Measurements from ENCODE around the gene CORO2A.
"Not testable (repeated sequence)": the region's sequence is repeated elsewhere in the genome, so short reads cannot be mapped to it uniquely, and the experiment has no call there.

The CORO2A gene

GRCh38 chr9:98189412-98189811 is 3.0 kb downstream of the CORO2A start:
- DNase-seq, result no peak

GRCh38 chr9:98187926-98188325 is 4.5 kb downstream of the CORO2A start:
- no peak for DNase-seq

DNA sequence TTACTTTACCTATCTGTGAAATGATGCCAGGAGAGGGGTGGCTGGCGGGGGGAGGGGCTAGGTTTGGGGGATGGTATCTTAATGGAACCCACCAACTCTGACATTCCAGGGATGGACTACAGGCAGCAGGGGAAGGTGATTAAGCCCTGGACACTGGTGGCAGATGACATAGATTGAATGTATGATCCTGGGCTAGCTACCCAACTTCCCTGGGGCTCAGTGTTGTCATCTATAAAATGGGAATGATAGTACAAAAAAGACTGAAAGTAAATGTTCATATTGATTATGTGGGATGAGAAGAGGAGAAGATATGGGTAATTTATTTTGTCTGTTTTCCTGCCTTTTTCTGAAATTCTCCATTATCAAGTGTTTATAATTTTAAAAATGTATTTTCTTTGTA is 6.2 kb downstream of the CORO2A start:
- DNase-seq, result no peak

DNA sequence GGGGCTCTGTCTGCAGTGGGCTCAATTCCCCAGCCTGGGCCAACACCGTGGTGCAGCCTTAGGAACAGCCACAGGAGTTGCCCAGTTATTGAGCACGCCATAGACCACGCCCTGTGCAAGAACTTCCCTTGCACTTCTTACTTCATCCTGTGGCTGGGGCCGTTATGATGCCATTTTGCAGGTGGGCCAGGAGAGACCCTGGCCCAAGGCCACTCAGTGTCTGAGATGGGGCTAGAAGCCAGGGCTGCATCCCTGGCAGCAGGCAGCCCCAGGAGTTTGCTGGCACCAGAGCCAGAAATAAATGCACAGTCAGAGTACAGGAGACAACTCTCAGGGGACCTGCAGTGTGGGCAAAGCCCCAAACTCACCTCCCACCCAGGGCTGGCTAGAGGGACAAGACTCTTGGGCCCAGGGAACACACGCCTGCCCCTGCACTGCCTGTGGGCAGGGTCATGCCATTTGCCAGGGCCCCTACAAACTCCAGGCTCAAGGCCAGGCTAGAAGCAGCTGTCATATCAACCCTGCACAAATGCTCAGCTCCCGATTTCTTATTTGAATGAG is 6.7 kb downstream of the CORO2A start:
- no peak for DNase-seq

GRCh38 chr9:98185021-98185567 is 7.3 kb downstream of the CORO2A start:
- DNase-seq, result no peak

- no peak for DNase-seq
Measured at GRCh38 chr9:98184326-98184725, 8.1 kb downstream of the CORO2A start.

DNA sequence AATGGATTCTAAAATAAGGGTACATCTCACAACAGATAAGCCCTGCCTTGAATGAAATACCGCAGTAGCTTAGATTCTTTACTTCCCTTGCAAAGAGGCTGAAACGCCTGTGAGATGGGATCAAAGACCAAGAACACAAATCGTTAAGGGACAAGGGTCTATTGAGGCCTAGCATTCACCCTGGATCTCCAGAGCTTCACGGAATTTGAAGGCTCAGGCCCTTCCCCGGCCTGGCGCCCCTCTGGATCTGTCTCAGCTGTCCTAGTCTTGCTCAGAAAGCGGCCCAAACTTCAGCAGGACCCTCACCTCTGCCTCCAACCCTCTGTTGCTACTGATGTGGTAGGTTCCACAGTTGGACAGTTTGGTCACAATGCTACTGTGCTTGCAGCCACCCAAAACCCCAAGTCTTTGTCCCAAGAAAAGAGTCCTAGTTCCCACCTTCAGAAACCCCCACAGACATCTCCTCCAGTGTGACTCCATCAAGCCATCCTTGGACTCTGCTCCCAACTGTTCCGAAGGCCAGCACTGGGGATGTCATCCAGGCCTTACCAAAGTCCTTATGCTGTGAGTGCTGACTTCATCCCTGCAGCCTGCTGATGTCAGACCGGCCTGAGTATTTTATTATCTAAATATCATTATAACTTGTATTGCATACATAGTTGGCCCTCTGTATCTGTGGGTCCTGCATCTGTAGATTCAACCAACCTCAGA is 9.4 kb downstream of the CORO2A start:
- DNase-seq, result no peak

DNA sequence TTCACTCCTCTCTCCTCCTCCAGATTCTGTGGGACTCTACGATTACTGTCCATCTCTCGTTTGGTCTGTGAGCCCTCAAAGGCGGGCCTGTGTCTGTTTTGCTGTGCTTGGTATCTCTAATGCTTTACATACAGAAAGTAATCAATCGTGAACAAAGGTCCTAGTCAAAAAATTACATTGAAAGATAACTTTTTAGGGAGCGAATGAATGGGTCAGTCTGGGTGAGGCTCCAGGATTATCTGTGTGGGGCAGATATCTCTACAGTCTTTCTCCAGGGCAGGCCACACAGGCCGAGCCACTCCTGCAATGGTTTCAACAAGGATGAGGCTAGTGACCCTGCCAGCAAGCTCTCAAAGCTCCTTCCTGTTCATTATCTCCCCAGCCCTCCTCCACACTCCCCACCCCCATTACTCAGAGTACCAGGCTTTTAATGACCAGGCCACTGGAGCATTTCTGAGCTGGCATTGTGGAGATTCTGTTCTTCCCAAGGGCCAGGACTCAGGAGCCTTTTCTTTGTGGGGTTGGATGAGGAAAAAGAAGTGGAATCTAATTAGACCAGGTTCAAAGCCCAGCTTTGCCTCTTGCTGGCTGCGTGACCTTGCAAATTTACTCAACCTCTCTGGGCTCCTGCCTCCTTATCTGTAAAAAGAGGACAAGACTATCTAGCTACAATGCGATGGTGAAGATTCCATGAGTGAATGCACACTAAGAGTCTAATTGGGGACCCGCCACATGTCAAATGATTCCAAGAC is 10.2 kb downstream of the CORO2A start:
- no peak for DNase-seq

GRCh38 chr9:98181746-98182068 is 10.7 kb downstream of the CORO2A start:
- DNase-seq, result no peak

DNA sequence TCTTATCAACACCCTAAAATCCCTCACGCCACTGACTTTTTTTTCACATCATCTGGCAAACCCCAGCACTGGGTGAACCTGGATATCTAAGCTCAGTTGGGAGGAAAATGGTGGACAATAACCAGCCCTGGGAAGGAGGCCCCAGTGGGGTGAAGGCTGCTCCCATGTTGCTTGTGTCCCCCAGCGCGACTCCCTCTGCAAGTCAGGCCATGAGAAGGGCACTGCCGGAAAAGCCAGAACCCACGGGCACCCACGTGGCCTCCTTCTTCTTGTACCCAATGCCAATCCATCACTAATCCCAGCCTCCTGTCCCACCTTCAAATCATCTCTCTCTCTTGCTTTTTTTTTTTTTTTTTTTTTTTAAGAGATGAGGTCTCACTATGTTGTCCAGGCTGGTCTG is 11.4 kb downstream of the CORO2A start:
- no peak for DNase-seq

DNA sequence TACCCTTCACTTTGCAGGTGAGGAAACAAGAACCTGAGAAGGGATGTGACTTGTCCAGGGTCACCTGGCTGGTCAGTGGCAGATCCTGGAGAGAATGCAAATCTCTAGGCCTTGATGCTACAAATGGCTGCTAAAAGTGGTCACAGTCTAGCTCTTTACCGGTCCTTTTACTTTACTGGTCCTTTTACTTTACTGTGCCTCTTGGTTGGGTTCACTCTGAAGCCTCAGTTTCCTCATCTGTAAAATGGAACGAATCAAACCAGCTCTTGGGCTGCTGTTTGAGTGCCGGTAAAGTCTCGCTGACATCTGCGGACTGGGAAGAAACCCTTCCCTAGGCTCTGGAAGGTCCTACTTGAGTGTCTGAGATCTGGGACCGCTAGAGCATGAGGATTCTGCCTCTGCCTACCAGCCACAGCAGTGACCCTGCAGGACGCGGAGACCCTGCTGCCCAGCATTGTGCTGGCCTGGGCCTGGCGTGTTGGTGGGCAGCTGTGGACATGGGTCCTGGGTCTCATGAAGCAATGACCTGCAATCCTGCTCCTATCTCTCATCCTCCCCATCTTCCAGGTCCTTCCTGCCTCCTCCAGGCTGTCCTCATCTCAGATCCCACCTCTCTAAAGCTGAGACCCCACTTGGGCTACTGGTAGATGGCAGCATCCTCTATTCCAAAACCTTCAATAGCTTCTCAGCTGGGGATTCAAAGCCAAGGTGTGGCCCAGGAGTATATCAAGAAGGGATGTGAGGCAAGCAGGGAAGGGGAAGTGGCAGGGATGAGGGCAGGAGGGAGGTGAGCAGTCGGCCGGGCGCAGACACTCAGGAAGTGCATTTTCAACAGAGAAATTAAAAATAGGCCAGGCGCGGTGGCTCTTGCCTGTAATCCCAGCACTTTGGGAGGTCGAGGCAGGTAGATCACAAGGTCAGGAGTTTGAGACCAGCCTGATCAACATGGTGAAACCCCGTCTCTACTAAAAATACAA is 13.3 kb downstream of the CORO2A start:
- DNase-seq, result no peak

GRCh38 chr9:98176391-98177259 is 15.8 kb downstream of the CORO2A start:
- DNase-seq, result no peak

DNA sequence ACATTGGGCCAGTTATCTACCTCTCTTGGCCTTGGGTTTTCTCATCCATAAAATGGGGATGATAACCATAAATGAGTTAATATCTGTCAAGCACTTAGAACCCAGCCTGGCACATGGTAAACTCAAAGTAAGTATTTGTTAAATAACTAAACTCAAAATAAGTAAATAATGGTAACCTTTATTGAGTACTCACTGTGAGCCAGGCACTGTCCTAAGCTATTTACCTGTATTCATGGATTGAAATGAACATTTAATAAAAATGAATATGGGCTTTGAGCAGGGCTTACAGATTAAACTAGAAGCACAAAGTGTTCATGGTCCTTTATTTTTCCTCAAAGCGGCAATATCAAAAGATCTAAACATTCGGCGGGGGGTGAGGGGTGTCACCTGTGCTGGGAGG is 16.7 kb downstream of the CORO2A start:
- no peak for DNase-seq

GRCh38 chr9:98175028-98175569 is 17.3 kb downstream of the CORO2A start:
- no peak for DNase-seq

DNA sequence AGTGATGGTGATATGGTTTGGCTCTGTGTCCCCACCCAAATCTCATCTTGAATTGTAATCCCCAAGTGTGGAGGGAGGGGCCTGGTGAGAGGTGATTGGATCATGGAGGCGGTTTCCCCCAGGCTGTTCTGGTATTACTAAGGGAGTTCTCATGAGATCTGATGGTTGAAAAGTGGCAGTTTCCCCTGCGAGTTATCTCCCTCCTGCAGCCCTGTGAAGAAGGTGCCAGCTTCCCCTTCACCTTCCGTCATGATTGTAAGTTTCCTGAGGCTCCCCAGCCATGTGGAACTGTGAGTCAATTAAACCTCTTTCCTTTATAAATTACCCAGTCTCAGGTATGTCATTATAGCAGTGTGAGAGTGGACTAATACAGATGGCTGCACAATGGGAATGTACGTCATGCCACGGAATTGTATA is 17.9 kb downstream of the CORO2A start:
- not testable (repeated sequence) for DNase-seq

DNA sequence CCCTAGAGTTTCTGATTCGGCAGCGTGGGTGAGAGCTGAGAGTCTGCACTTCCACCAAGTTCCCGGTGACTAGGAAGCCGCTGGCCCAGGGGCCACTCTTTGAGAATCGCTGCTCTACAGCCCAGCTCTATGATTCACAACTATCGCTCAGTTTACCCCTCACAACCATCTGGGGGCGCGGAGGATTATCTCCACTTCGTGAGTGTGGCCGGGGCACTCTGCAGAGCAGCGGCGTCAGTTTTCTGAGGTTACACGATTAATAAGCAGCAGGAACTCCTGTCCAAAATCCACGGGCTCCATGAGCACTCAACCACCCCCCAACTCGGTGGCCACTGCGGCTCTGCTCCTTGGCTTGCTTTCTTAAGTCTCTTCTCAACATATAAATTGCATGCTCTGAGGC is 19.3 kb downstream of the CORO2A start:
- DNase-seq, result no peak

DNA sequence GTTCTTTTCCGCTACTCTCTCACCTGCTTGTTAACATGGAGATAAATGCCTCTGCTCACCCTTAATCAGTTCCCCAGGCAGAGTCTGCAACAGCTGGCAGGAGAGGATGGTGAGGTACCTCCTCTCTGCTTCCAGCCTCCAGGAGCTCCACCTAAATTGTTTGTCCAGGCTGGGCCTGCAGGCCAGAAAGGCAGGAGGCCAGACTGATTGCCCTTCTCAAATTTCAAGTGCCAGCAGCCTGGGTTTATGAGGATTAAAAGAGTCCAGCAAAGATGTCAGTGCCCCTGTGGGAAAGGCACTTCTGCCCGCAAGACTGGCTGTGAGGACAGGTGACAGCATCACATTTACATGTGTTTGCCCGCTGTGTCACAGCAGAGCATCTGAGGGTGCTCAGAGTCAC is 19.8 kb downstream of the CORO2A start:
- DNase-seq, result no peak

DNA sequence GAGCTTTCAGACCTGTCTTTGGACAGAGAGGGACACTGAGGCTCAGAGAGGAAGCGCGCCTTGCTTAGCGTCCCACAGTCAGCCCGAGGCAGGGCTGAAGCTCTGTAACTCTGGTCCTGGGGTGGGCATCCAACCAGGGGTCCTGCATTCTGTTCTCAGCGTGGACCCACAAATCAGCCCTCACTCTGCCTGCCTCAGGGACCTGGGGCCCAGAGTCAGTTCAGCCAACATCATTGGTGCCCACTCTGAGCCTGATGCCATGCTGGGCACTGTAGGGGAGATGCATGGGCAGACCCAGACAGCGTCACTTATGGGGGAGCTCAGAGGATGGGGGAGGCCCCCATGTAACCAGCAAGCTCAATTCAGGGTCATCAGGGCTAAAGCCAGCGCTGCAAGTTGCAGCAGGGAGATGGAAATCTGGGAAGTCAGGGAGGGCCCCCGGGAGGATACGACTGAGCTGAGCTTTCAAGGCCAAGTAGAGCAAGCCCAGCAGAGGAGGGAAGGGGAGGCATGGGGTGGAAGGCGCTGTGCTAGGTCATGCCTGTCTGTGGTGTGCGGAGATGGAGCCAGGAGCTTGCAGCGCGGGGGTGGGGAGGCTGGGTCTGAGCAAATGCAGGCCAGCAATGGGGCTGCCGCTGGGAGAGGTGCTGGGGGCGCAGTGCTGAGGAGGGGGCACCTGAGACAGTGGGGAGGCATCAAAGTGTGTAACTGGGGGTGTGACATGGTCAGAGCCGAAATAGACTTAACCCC is 21.1 kb downstream of the CORO2A start:
- no peak for DNase-seq

GRCh38 chr9:98168941-98169488 is 23.4 kb downstream of the CORO2A start:
- no peak for DNase-seq

GRCh38 chr9:98168153-98168780 is 24.2 kb downstream of the CORO2A start:
- DNase-seq, result no peak
